GM12878 (cell line): ENCODE data around the gene DUSP8. TPM values are rescaled to one million over a fixed set of nuclear protein-coding genes. Genes with fewer than 3 reads are reported as not detected.

Experiments used
- ATAC-seq: fragments of 200-7000 bp; cut with Tn5 transposase; 3 replicates; pipeline ENCODE4 v1.9.1; 2020; ENCODE audit warnings: mild to moderate bottlenecking, moderate library complexity
- BruUV-seq: library from RNA; stranded (reverse); fragments of 400-500 nt; replicated peaks from 2 replicates; lab custom pipeline; 2021; lab: Mats Ljungman, UMichigan
- CTCF ChIA-PET: fragments of 300-600 bp; sonication (Branson Sonifier 250); formaldehyde crosslinking; extraction: SDS; loops from one replicate; lab custom pipeline; 2021; ENCODE audit warnings: inconsistent platforms; lab: Yijun Ruan, JAX
- POLR2A ChIA-PET: fragments of 350-600 bp; formaldehyde crosslinking; extraction: SDS; loops from one replicate; lab custom pipeline; 2021; ENCODE audit warnings: inconsistent platforms; lab: Charles Lee
- RAD21 ChIA-PET: fragments of 300-600 bp; sonication (Branson Sonifier 250); formaldehyde crosslinking; loops from one replicate; lab custom pipeline; 2023; ENCODE audit warnings: antibody characterized with exemption; ENCODE audit not compliant: unreplicated experiment; lab: Charles Lee
- SMC1A ChIA-PET: fragments of 300-600 bp; sonication (Branson Sonifier 250); formaldehyde crosslinking; loops from one replicate; lab custom pipeline; 2023; ENCODE audit not compliant: unreplicated experiment, uncharacterized antibody; lab: Charles Lee
- DNase-seq: peaks from one replicate; pipeline ENCODE4 v3.0.0-alpha.2; 2011; ENCODE audit warnings: low read depth, low spot score
- FAIRE-seq: peaks from 3 replicates; lab custom pipeline; 2011; peaks lifted over from hg19 to GRCh38; lab: Jason Lieb, UNC
- H2AFZ ChIP-seq: 2 replicates; pipeline ENCODE4 v1.6.0; 2011; ENCODE audit warnings: low read depth, low read length, control low read depth; ENCODE audit not compliant: control insufficient read depth
- H3K27ac ChIP-seq: 2 replicates; pipeline ENCODE4 v1.5.1; 2011; ENCODE audit warnings: control low read depth; ENCODE audit not compliant: control insufficient read depth, insufficient read depth
- H3K27me3 ChIP-seq, 2 experiments: replicated peaks in 1 of 2; 2 replicates each; pipeline versions ENCODE4 v1.6.0 to v1.6.1; 2011; ENCODE audit warnings: low read length in 1 of 2; ENCODE audit not compliant: control insufficient read depth in 2 of 2, insufficient read depth in 2 of 2
- H3K36me3 ChIP-seq, 2 experiments: 2 replicates each; pipeline ENCODE4 v1.5.1; 2011; ENCODE audit warnings: low read length in 1 of 2; ENCODE audit not compliant: control insufficient read depth in 2 of 2, insufficient read depth in 2 of 2
- H3K4me1 ChIP-seq: 2 replicates; pipeline ENCODE4 v1.6.1; 2011; ENCODE audit warnings: mild to moderate bottlenecking, low read length, moderate library complexity, mixed read lengths; ENCODE audit not compliant: control insufficient read depth, insufficient read depth
- H3K4me2 ChIP-seq: 2 replicates; pipeline ENCODE4 v1.6.0; 2011; ENCODE audit warnings: control low read depth; ENCODE audit not compliant: control insufficient read depth, insufficient read depth
- H3K4me3 ChIP-seq: fragments of 200-600 bp; sonication (generic); 2 replicates; pipeline ENCODE4 v1.5.1; 2016
- H3K79me2 ChIP-seq: 2 replicates; pipeline ENCODE4 v1.6.0; 2011; ENCODE audit warnings: low read length; ENCODE audit not compliant: control insufficient read depth, insufficient read depth
- H3K9ac ChIP-seq: 2 replicates; pipeline ENCODE4 v1.8.0; 2011; ENCODE audit warnings: low read length, control low read depth, mixed read lengths; ENCODE audit not compliant: control insufficient read depth, insufficient read depth
- H3K9me3 ChIP-seq: replicated peaks from 3 replicates; pipeline ENCODE4 v1.5.1; 2011; ENCODE audit warnings: mild to moderate bottlenecking, low read length; ENCODE audit not compliant: control insufficient read depth, insufficient read depth
- H4K20me1 ChIP-seq: 2 replicates; pipeline ENCODE4 v1.6.0; 2011; ENCODE audit not compliant: control insufficient read depth, insufficient read depth
- ASH2L ChIP-seq: fragments of 300-600, 200-600 bp; sonication (generic); IDR thresholded peaks from 2 replicates; pipeline ENCODE4 v1.6.1; 2017; ENCODE audit warnings: low read depth, mild to moderate bottlenecking, borderline replicate concordance
- ATF7 ChIP-seq: fragments of 450-650 bp; IDR thresholded peaks from 2 replicates; pipeline ENCODE4 v1.6.1; 2016; ENCODE audit warnings: low read depth, mild to moderate bottlenecking
- BCL3 ChIP-seq: IDR thresholded peaks from 2 replicates; pipeline ENCODE4 v1.6.1; 2011; ENCODE audit warnings: borderline replicate concordance, low read depth, mild to moderate bottlenecking, moderate library complexity, low read length; ENCODE audit not compliant: insufficient read depth, poor library complexity, severe bottlenecking
- ETV6 ChIP-seq, 2 experiments: fragments of 450-650 bp in 1 of 2; IDR thresholded peaks in 1 of 2; conservative IDR thresholded peaks in 1 of 2; 2 replicates each; pipeline ENCODE4 v1.6.1; 2014; ENCODE audit warnings: antibody characterized with exemption in 1 of 2, borderline replicate concordance in 1 of 2, low read depth in 1 of 2, mild to moderate bottlenecking in 1 of 2, moderate library complexity in 1 of 2
- RAD21 ChIP-seq: IDR thresholded peaks from 2 replicates; pipeline ENCODE4 v1.6.1; 2011; ENCODE audit warnings: mild to moderate bottlenecking, low read depth, low read length, moderate library complexity; ENCODE audit not compliant: insufficient read depth
- SKIL ChIP-seq: fragments of 450-650 bp; IDR thresholded peaks from 2 replicates; pipeline ENCODE4 v1.6.1; 2017; ENCODE audit warnings: mild to moderate bottlenecking, low read depth, inconsistent platforms; ENCODE audit not compliant: poor library complexity, severe bottlenecking
- ZBTB33 ChIP-seq: fragments of 450-650 bp; IDR thresholded peaks from 2 replicates; pipeline ENCODE4 v1.6.1; 2017; ENCODE audit warnings: mild to moderate bottlenecking
- ZNF384 ChIP-seq: IDR thresholded peaks from 2 replicates; pipeline ENCODE4 v1.6.1; 2012; ENCODE audit warnings: low read depth, mild to moderate bottlenecking, low read length, improper control_type of control experiment, borderline replicate concordance
- ZNF592 ChIP-seq: fragments of 450-650 bp; IDR thresholded peaks from 2 replicates; pipeline ENCODE4 v1.6.1; 2017; ENCODE audit warnings: mild to moderate bottlenecking, moderate library complexity
- WGBS: methylation state at CpG from one replicate; pipeline ENCODE4 v1.1.6; 2016; ENCODE audit warnings: low lambda C conversion rate; ENCODE audit not compliant: insufficient replicate concordance, insufficient coverage; ENCODE audit errors: missing lambda C conversion rate; 5-methylcytosine and 5-hydroxymethylcytosine counted together
- in situ Hi-C: fragments of 300-500 bp; cut with MboI; formaldehyde crosslinking; loops from 9 replicates; pipeline ENCODE4 v1.14.3; 2018; ENCODE audit warnings: mixed read lengths
- intact Hi-C: fragments of 100-400 bp; cut with micrococcal nuclease; formaldehyde crosslinking; loops from one replicate; pipeline ENCODE4 v1.14.2; 2022; ENCODE audit not compliant: unreplicated experiment
- polyA plus RNA-seq, 11 experiments: library from polyadenylated mRNA; depleted of rRNA in 4 of 11; unstranded in 6 of 11; stranded (reverse) in 5 of 11; fragments of >200 nt; fragmentation: Nextera tagmentation in 4 of 11; fragmentation: Illumina TruSeq in 1 of 11; extraction: Ambion mirVana in 4 of 11; extraction: Trizol in 1 of 11; gene quantifications; 1 replicate in 1 of 11; 2 replicates in 10 of 11; pipeline versions ENCODE4 v1.2.1 to v1.2.3, GENCODE V29; 2011 to 2016; ENCODE audit warnings: inconsistent platforms in 2 of 11, missing spikeins in 2 of 11, low read depth in 1 of 11
- total RNA-seq, 4 experiments: library from RNA; depleted of rRNA in 3 of 4; stranded (reverse); fragments of >200 nt in 3 of 4; fragmentation: Illumina TruSeq in 1 of 4; extraction: Trizol in 1 of 4; gene quantifications; 2 replicates each; pipeline versions ENCODE4 v1.2.1 to v1.2.3, GENCODE V29; 2013 to 2021

Gene DUSP8
- total and polyA plus RNA-seq, 10 of the 15 experiments (the other 5 are each of a cell fraction or from before 2014, with no cell fraction given), result 0.04 to 1.7 (median 0.26) TPM; not detected in 6

- CTCF ChIA-PET, result interaction anchor here (1.3 kb wide), 1 partner anchor 15 kb away, joined by 5 read pairs; no protein-coding TSS in a partner anchor
- no peak for TF ChIP-seq ZBTB33
- no peak for TF ChIP-seq ATF7
- no peak for TF ChIP-seq ETV6 (conservative IDR thresholded peaks at IDR 0.05 in 1 of 2, IDR thresholded peaks at IDR 0.05 in 1 of 2; ENCODE audit: borderline replicate concordance in 1 of 2, low read depth in 1 of 2)
- no peak for TF ChIP-seq ZNF592
- TF ChIP-seq ZNF384, result no peak
- TF ChIP-seq RAD21, result no peak
- TF ChIP-seq SKIL, result no peak
- TF ChIP-seq ASH2L, result no peak
- TF ChIP-seq BCL3, result no peak
Measured at GRCh38 chr11:1560002-1560648, 11.9 kb downstream of the DUSP8 start.

More at GRCh38 chr11:1560002-1560648, 11.9 kb downstream of the DUSP8 start:
- in situ Hi-C loops (no loop called here), intact Hi-C loops (no loop called here)
- ChIA-PET SMC1A (no interaction called here), POLR2A (no interaction called here), RAD21 (no interaction called here)
- H3K36me3 ChIP-seq, result no peaks in the 10 kb centered on the region
- H2AFZ ChIP-seq, result no peak overlapping the region
- H3K9ac ChIP-seq, result no peak overlapping the region
- H3K9me3 ChIP-seq, result no peaks in the 10 kb centered on the region
- ATAC-seq (no peak), DNase-seq (no peak), FAIRE-seq (no peak)
- no peak overlapping the region for H3K27ac ChIP-seq
- no peaks in the 10 kb centered on the region for H3K4me1 ChIP-seq
- H3K4me2 ChIP-seq, result no peak overlapping the region
- H3K27me3 ChIP-seq, result no peaks in the 10 kb centered on the region
- 56% methylated on average over 15 of the region's 15 CpGs for WGBS
- BruUV-seq, result no TSS peak
- H3K79me2 ChIP-seq, result no peaks in the 10 kb centered on the region
- no peak overlapping the region for H3K4me3 ChIP-seq
- no peaks in the 10 kb centered on the region for H4K20me1 ChIP-seq
